Mucosa of gallbladder (tissue), 1 donor: ENCODE data around the gene BMPR1A. TPM values are rescaled to one million over a fixed set of nuclear protein-coding genes. Genes with fewer than 3 reads are reported as not detected.
"Not testable (repeated sequence)": the region's sequence is repeated elsewhere in the genome, so short reads cannot be mapped to it uniquely, and the experiment has no call there.

Experiments
- DNase-seq: peaks from one replicate; pipeline ENCODE4 v3.0.0-alpha.2; 2020; ENCODE audit warnings: low spot score
- total RNA-seq: library from RNA; stranded (reverse); gene quantifications from one replicate; pipeline ENCODE4 v1.2.1, GENCODE V29; 2021
- donor health status: DM: no; HTN: no; CAD: no.

Gene BMPR1A
- total RNA-seq, 1 donor from 2014 or later = 55.3 TPM

- not testable (repeated sequence) for DNase-seq
These were observed 183.7 kb downstream of the BMPR1A start for GRCh38 chr10:86940076-86940475.

GRCh38 chr10:86940677-86941076, 184.3 kb downstream of the BMPR1A start:
- DNase-seq = no peak

- no peak for DNase-seq
These were observed 185.0 kb downstream of the BMPR1A start for GRCh38 chr10:86941426-86941825.

- DNase-seq = no peak
These were observed 185.6 kb downstream of the BMPR1A start for GRCh38 chr10:86941991-86942421.

GRCh38 chr10:86942441-86943315, 186.3 kb downstream of the BMPR1A start:
- no peak for DNase-seq

- no peak for DNase-seq
These were observed 187.1 kb downstream of the BMPR1A start for GRCh38 chr10:86943316-86944030.

GRCh38 chr10:86944031-86944419, 187.6 kb downstream of the BMPR1A start:
- no peak for DNase-seq

GRCh38 chr10:86944471-86944870, 188.1 kb downstream of the BMPR1A start:
- DNase-seq = no peak

- DNase-seq = no peak
These were observed 188.5 kb downstream of the BMPR1A start for GRCh38 chr10:86944907-86945306.

GRCh38 chr10:86945361-86946212, 189.2 kb downstream of the BMPR1A start:
- no peak for DNase-seq

DNA sequence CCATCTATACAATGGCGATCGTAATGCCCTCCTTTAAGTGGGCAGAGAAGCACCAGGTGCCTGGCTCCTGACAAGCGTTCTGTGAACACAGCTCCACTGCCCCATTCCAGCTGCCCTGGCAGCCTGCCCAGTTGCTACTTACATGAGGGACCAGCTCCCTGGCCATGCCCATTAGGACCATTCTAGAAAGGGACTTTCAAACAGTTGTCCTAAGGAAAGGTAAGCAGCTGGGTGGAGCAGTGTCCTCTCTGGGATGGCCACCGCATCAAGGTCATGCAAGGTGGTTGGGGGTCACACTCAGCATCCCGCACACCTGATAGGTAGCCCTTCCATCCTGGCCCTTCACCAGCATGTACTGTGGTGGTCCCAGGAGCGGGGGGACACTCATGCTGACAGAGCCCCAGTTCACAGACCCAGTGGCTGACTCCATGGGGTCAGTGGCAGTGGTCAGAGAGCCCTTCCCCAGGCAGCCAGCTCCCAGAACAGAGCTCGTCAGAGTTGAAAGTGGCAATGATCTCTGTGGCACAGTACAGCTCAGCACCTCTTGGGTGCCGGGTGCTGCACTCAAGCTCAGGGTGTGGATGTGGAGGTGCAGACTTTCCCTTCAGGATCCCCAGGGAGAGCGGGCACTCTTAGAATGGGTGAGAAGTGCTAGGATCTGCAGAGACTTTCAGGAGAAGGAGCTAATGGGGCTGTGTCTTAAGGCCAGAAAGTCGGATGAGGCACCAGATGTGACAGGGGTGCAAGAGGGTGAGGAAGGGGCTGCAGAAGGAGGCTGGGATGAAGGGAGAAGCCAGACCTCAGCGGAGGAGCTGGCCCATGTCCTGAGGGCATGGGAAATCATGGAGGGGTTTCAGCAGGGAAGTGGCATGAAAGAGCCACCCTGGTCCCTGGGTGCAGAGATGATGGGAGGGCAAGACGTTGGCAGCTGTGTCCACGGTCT, 190.1 kb downstream of the BMPR1A start:
- DNase-seq = no peak

DNA sequence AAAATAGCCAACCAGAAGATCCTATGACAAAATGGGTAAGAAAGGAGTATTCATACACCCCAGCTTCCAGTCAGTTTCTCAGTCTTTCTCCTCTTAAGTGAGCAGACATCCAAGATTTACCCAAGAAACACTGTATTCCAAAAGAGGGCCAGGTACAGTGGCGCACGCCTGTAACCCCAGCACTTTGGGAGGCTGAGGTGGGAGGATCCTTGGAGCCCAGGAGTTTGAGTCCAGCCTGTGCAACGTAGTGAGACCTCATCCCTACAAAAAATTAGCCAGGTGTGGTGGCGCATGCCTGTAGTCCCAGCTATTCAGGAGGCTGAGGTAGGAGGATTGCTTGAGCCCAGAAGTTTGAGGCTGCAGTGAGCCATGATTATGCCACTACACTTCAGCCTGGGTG, 191.4 kb downstream of the BMPR1A start:
- not testable (repeated sequence) for DNase-seq

GRCh38 chr10:86950349-86950748, 193.9 kb downstream of the BMPR1A start:
- DNase-seq = no peak

DNA sequence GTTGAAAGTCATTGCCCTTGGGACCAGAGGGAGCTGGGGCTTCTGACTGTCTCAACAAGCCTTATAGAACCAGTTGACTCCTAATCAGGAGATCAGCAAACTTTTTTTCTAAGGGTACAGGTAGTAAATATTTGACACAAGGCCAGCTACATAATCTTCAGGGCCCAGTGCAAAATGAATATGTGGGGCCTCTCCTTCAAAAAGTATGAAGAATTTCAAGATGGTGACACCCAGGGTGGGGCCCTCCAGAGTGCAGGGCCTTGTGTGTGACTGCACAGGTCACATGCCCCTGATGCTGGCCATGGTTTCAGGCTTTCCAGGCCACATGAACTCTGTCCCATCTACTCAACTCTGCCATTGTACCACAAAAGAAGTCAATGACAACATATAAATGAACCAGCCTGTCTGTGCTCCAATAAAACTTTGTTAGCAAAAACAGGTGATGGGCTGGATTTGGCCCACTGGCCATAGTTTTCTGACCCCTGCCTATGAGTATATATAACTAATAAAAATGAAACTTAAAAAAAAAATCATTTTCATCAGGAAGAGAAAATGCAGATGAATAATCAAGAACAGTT, 194.9 kb downstream of the BMPR1A start:
- DNase-seq = no peak

- no peak for DNase-seq
These were observed 195.7 kb downstream of the BMPR1A start for GRCh38 chr10:86952106-86952505.

- DNase-seq = not testable (repeated sequence)
These were observed 196.3 kb downstream of the BMPR1A start for GRCh38 chr10:86952697-86953096.

DNA sequence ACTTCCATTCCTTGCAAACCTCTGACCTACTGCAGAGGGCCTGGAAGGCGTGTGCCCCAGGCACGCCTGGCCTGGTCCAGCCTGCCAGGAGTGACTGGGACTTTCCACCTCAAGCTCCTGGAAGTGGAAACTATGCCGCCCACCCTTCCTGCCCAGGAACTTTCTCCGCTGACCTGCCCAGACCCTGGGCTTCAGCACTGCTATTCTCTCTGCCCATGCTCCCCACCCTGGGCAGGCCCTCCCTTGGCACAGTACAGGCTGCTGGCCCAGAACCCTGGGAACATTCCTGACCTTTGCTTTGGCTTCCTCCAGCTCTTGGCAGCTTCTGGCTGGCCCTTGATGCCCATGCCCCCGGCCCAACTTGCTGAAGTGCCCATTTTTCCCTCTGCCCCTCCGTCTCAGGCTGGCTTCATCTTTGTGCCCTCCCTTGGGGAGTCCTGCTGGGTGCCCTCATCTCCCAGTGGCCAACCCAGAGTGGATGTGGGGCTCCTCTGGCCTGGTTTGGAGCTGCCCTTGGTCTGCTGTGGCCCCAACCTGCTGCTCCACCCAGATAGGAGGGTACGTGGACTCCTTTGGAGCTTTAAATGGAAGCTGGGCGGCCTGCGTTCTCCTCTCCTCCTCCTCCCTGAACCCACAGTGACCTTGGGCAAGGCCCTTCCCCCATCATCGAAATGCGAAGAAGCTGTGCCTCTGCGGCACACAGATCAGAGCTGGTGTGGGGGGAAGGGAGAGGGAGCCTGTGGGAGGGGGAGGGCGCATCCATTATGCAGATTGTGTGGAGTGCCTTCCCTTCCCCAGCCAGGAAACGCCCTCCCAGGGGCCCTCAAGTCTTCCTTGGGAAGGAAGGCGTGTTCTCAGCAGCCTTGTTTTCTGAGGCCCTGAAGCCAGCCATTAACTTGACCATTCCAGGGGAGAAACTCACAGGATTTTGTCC, 197.6 kb downstream of the BMPR1A start:
- no peak for DNase-seq

DNA sequence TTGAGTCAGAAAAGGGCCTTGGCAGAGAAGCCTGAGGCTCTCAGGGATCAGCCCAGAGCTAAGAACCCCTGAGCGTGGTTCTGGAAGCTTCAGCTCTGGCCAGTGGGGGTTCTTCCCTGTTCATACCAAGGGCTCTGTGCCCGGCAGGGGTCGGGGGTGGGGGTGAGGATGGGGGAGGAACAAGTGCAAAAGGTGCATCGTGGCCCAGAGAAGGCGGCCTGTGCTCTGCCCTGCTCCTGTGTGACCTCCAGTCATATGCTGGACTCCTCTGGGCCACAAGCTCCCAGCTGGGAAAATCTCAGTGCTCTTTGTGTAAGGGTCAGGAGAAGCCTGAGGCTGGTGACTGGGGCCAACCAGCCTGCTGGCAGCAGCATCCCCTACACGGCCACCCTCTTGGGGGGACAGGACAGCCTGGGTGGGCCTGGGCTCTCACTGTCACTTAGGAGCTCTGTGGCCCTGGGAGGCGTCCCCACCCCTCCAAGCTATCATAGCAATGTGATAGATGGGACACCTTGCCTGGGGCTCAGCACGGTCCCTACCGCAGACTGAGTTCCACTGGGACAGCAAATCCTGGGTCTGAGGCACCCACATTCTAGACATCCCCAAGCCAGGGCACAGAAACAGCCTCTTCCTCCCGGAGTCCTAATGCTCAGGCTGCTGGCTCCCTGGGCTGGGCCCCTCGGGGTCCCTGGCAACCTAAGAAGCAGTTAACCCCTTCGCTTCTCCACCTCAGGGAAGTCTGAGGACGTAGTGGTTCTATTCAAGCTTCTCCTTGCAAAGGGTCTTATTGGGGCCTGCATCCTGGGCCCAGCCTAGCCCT, 198.5 kb downstream of the BMPR1A start:
- no peak for DNase-seq
